Epithelial cell of esophagus (primary cell): ENCODE data around the gene ZNF346.

ENCODE experiments used
- DNase-seq: peaks from one replicate; pipeline ENCODE4 v3.0.0; 2010; ENCODE audit warnings: low read depth
- H3K4me3 ChIP-seq: 2 replicates; pipeline ENCODE4 v1.5.1; 2011; ENCODE audit warnings: mild to moderate bottlenecking, low read length, control low read depth
- TF ChIP-seq, protein P1 (sequence below): IDR thresholded peaks from 2 replicates; pipeline ENCODE4 v1.5.1; 2011; ENCODE audit warnings: low read depth, mild to moderate bottlenecking, low read length, control low read depth, inconsistent platforms; ENCODE audit not compliant: insufficient read depth; ENCODE audit errors: missing control alignments

The ZNF346 gene

DNA sequence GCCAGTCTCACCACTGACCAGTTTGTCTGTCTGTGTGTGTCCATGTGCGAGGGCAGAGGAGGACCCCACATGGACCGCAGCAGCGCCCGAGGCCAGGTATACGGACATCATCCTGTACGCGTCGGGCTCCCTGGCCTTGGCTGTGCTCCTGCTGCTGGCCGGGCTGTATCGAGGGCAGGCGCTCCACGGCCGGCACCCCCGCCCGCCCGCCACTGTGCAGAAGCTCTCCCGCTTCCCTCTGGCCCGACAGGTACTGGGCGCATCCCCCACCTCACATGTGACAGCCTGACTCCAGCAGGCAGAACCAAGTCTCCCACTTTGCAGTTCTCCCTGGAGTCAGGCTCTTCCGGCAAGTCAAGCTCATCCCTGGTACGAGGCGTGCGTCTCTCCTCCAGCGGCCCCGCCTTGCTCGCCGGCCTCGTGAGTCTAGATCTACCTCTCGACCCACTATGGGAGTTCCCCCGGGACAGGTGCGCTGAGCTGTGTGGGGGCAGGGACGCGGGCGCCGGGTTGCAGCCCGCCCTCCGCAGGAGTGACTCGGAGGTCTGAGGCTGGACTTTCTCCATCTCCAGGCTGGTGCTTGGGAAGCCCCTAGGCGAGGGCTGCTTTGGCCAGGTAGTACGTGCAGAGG is 70.7 kb downstream of the ZNF346 start:
- no peak overlapping the region for H3K4me3 ChIP-seq

DNA sequence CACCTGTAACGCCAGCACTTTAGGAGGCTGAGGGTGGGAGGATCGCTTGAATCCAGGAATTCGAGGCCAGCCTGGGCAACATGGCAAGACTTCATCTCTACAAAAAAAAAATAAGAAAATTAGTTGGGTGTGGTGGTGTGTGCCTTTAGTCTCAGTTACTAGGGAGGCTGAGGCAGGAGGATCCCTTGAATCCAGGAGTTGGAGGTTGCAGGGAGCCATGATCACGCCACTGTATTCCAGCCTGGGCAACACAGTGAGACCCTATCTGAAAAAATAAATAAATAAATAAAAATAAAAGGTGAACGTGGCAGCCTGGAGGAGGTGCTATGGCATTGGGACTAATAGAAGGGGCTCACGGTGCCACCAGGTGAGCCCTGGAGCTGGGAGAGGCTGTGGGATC is 71.3 kb downstream of the ZNF346 start:
- DNase-seq: no peak
- TF ChIP-seq, protein P1, sequence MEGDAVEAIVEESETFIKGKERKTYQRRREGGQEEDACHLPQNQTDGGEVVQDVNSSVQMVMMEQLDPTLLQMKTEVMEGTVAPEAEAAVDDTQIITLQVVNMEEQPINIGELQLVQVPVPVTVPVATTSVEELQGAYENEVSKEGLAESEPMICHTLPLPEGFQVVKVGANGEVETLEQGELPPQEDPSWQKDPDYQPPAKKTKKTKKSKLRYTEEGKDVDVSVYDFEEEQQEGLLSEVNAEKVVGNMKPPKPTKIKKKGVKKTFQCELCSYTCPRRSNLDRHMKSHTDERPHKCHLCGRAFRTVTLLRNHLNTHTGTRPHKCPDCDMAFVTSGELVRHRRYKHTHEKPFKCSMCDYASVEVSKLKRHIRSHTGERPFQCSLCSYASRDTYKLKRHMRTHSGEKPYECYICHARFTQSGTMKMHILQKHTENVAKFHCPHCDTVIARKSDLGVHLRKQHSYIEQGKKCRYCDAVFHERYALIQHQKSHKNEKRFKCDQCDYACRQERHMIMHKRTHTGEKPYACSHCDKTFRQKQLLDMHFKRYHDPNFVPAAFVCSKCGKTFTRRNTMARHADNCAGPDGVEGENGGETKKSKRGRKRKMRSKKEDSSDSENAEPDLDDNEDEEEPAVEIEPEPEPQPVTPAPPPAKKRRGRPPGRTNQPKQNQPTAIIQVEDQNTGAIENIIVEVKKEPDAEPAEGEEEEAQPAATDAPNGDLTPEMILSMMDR: no peak
- no peak overlapping the region for H3K4me3 ChIP-seq

More for the DNA sequence above, 70.7 kb downstream of the ZNF346 start:
- no peak for DNase-seq
- TF ChIP-seq, protein P1: no peak

DNA sequence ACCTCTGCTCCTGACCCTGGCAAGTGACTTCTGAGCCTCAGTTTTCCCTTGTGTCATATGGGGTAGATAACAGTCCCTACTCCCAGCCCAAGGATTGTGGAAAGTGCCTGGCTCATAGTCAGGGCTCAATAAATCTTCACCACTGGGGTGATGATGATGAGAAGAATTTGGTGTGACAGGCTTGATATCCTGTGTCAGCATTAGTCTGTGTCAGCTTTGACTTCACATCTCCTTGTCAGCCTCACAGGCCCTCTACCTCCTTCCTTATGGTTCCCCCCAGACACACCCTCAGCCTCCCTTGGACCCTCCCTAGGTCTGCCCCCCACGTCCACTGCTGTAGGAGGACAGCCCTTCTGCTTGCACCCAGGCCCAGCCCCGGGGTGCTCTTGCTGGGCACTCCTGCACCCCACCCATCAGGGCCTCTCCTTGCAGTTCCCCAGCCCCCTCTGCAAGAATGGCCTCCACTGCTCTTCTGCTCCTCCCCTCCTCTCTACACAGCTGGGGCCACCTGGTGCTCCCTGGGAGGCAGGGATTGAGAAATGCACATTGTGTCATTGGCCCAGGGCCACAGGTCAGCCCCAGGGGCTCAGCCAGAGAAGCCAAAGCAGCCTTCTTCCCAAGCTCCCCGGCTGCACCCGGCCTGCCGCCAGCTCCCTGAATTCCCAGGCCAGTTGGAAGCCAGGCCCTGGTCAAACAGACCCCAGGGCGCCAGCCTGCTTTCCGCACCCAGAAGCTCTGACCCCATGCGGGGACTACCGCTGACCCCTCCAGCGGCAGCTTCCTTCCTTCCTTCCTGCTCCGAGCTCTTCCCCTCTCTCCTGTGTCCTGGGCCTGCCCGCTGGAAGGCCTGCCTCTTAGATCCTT is 72.0 kb downstream of the ZNF346 start:
- TF ChIP-seq, protein P1: no peak
- no peak for DNase-seq
- H3K4me3 ChIP-seq: no peak overlapping the region

DNA sequence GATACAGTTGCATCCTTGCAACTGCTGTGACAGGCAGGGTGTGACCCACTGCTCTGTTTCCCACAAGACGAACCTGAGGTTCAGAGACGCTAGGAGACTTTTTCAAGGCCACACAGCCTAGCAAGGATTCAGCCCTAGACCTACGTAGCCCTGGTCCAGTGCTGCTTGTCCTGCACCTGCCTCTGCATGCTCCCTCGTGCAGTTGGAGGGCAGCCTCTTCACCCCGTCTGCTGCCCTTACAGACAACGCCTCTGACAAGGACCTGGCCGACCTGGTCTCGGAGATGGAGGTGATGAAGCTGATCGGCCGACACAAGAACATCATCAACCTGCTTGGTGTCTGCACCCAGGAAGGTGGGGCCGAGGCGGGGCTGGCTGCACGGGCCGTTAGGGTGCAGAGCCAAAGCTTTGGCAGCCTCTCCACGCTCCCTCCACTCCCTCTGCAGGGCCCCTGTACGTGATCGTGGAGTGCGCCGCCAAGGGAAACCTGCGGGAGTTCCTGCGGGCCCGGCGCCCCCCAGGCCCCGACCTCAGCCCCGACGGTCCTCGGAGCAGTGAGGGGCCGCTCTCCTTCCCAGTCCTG is 72.7 kb downstream of the ZNF346 start:
- TF ChIP-seq, protein P1: no peak

DNA sequence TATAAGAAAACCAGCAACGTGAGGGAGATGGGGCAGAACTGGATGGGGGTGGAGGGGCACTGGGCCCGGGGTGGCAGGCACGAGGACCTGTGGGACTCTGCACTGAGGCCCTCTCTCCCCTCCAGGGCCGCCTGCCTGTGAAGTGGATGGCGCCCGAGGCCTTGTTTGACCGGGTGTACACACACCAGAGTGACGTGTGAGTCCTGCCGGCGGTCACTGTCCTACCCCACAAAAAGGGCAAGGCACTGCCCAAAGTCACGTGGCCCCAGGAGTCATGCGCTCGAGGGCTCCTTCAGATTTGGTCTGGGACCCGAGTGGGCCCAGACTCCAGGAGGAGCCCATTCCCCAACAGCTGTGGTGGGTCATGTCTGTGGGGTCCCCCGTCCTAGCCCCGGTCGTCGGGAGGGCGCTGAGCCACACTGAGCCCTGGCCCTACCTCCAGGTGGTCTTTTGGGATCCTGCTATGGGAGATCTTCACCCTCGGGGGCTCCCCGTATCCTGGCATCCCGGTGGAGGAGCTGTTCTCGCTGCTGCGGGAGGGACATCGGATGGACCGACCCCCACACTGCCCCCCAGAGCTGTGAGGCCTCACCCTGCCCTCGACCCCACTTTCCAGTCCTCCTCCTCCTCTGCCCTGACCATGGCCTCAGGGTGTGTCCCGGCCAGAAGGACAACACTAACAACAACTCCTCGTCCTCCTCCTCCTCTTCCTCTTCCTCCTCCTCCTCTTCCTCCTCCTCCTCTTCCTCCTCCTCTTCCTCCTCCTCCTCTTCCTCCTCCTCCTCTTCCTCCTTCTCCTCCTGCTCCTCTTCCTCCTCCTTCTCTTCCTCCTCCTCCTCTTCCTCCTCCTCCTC is 73.9 kb downstream of the ZNF346 start:
- TF ChIP-seq, protein P1: no peak
- DNase-seq: no peak
- no peak overlapping the region for H3K4me3 ChIP-seq

More for the DNA sequence above, 72.7 kb downstream of the ZNF346 start:
- H3K4me3 ChIP-seq: no peak overlapping the region
- DNase-seq: no peak
